GM18526 (cell line): ENCODE results near the gene FOXO6.

Source experiments
- POLR2A ChIP-seq: IDR thresholded peaks from 3 replicates; pipeline ENCODE4 v1.6.1; 2011; ENCODE audit not compliant: insufficient read length; ENCODE audit errors: extremely low read depth

FOXO6 gene

DNA sequence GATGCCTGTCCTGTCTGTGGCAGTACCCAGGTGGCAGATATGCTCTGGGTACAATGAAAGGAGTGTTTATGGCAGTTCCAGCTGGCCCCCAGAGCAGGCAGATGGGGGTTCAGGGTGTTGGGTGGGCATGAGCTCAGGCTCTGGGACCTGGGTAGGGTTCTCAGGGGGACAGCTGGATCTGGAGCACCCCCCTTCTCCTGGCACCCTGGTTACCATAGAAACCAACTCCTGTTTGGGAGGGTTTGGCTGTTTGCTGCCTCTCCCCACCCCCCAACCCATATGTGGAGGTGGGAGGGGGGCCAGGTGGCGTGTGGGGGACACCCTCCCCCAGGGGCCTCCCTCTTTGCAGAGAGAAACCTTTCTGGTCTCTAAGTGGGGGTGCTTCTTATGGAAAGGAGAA is 7.1 kb downstream of the FOXO6 start:
- no peak for TF ChIP-seq POLR2A

DNA sequence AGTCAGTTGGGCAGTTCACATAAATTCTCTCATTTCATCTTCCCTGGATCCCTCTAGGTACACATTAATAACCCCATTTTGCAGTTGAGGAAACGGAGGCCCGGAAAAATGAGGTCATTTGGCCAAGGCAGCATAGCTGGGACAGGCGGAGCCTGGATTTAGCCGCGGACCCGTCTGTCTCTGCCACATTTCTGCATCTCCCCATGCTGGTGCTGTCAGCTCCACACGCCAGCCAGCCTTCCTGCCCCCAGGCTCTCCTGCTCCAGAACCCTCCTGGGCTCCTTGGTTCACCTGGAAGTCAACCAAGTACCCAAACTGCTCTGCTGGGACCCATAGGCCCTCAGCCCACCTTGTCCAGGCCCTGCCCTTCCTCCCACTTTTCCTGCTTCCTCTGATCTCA is 7.6 kb downstream of the FOXO6 start:
- TF ChIP-seq POLR2A = no peak

DNA sequence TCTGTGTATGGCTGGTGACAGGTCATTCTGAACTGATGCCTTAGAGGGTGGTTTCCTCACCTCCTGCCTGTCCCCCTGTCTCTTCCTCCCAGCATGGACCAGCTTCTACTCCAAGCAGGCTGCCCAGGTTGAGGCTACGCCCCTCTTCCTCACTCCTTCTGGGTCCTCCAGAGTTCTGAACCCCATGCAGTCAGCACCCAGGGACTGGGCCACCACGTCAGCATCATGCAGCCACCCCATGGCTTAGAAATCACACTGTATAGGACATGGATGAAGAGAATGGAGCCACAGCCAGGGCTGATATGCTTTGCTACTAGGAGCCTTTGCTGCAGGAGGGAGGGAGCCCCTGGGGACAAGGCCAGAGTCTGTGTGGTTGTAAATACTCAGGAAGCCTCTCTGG is 8.3 kb downstream of the FOXO6 start:
- TF ChIP-seq POLR2A = no peak

DNA sequence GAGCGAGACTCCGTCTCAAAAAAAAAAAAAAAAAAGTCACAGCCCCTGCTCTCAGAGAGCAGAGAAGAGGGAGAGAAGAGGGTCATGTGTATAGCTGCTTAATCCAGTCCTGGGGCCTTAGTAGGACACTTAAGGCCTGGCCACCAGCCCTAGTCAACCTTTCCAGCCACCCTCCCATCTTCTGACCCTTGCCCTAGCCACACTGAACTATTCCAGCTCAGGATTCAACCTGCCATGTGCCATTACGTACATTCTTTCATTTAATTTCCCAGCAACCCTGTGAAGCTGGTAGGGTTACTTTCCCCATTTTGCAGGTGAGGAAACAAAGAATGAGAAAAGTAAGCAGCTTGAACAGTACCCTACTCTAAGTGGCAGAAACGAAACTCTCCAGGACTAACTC is 9.0 kb downstream of the FOXO6 start:
- no peak for TF ChIP-seq POLR2A

DNA sequence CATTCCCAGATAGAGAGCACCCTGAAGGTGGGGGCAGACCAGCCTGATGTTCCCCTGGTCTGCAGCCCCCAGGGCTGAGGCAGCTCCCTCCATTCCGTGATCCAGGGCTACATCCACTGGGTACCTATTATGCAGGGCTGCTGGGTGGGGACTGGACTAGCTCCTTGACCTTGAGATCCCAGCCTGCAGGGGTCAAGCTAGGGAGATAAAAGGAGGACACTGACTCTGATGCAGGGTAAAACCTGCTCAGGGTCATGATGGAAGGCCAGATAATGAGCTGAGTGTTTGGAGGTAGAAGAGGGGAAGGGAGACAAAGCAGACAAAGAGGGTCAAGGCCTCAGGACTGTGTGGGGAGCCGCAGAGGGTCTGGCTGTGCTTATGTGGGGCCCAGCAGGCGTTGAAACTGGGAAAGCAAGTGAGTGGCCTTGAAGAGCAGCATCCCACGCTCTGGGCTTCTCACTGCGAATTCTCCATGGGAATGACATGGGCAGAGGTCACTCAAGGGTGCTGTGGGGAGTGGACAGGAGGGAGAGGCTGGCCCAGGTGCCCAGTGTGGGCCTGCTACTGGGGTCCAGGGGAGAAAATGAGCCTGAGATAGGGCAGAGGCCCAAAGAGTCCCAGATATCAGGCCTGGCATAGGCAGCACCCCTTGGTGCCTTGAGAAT is 9.7 kb downstream of the FOXO6 start:
- no peak for TF ChIP-seq POLR2A

DNA sequence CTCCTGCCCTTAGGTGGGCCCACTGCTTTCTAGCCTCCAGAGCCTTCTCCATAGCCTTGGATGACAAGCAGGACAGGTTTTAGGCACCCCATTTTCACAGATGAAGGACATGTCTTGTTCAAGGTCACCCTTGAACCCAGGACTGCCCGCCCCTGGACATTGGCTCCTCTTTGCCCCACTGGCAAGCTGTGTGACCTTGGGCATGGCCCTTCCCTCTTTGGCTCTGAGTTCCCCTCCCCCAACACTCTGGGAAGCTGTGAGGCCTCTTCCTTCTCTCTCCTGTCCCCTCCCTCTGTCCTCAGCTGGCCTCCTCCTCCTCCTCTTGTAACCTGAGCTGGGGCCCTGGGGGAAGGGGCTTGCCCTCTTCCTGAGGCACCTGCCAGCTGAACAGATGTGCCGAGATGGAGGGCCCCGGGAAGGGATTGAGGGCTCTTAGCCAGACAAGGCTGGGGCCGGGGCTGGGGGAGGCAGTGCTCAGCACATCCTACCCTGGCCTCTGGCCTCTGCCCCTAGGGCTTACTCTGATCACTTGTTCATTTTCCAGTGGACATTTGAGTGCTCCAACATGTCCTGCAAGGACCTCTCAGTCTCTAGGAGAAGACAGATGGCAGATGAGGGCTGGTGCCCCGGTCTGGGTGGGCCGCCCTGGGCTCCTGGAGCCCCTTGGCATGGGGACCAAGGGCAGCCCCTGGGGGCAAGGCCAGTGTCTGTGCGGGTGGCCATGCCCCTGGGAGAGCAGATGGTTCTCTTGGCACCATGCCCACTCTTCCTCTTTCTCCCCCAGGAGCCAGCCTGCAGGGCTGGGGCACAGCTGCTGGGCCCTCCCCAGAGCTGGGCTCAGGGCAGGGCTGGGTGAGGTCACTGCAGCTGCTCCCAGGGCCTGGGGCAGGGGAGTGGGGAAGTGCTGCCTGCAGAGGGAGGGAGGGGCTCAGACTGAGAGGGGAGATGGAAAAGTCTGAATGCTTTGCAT is 10.7 kb downstream of the FOXO6 start:
- no peak for TF ChIP-seq POLR2A

DNA sequence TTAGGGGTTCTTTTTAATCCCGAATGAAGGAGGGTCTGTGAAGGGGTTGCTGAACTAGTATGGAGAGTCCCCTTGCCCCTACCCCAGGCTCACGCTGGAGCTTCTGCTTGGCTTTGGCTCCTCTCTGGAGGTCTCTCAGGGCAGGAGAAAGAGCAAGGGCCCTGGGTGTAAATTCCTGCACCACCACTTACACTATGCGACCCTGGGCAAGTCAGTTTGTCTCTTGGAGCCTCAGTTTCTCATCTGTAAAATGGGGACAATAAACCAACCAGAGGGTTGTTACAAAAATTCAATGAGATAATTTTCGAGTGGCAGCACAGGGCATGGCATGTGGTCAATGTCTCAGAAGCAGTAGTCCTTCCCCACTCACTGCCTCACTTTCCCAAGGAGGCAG is 11.4 kb downstream of the FOXO6 start:
- no peak for TF ChIP-seq POLR2A

DNA sequence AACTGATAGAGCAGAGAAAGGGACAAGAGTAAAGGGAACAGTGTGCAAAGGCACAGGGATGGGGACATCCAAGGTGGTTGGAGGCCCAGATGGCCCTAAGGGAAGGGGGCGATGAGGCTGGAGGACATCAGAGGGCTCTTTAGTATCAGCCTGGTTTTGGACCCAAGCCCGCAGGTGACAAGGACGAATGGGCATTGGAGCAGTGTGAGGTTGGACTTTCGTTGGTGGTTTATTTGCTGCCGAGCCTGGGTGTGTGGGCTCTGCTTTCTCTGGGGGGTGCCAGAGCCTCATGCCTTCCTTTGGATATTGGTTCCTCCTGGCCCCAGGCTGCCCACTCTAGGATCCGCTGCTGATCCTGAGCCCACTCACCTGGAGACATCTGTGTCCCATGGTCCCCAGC is 12.1 kb downstream of the FOXO6 start:
- no peak for TF ChIP-seq POLR2A

DNA sequence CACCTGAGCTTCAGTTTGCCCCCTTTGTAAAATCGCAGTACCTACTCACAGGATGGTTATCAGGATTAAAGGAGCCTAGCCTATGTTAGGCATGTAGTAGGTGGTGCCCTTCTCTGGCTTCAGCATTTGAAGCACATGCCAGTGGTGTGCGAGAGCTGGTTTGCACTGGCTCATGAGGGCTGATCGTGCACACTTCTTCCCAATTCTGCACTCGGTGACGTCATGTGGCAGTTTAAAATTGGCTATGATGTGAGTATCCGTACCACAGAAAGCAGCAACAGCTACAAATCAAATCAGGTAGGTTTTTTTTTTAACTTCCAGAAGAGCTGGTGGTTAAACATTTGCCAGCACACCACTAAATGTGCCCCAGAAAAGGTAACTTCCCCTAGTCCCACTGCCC is 13.5 kb downstream of the FOXO6 start:
- TF ChIP-seq POLR2A = no peak

DNA sequence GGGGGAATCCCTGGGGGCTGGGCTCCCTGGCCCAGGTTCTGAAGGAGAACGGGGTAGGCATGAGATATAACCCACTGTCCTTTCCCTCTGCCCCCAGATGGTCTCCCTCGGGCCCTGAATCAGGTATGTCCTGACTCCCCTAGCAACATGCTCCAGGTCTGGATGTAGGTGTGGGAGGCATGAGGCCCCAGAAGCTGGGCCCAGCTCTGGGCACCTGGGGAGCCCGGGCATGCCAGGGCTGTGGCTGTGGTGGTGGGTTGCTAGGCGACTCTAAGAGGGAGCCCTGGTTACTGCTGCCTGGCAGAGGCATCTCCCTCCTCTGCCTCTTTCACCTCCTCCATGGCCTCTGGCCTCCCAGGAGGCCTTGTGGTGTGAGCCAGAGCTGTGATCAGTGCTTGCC is 16.2 kb downstream of the FOXO6 start:
- no peak for TF ChIP-seq POLR2A

DNA sequence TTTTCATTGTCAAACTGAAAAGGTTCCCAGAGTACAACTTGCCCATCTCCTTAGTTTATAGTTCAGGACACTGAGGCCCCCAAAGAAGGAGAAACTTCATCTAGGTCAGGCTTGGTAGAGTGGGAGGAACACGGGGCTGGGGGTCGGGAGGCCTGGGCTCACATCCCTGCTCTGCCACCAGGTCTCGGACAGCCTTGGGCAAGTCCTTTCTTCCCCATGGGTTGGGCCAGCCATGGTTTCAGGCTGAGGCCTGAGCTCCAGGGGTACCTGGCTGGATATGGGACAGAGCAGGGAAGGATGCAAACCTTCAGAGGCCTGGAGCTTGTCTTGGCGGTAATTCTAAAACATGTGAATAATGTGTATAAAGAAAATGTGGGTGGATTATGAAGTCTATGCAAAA is 17.0 kb downstream of the FOXO6 start:
- no peak for TF ChIP-seq POLR2A

DNA sequence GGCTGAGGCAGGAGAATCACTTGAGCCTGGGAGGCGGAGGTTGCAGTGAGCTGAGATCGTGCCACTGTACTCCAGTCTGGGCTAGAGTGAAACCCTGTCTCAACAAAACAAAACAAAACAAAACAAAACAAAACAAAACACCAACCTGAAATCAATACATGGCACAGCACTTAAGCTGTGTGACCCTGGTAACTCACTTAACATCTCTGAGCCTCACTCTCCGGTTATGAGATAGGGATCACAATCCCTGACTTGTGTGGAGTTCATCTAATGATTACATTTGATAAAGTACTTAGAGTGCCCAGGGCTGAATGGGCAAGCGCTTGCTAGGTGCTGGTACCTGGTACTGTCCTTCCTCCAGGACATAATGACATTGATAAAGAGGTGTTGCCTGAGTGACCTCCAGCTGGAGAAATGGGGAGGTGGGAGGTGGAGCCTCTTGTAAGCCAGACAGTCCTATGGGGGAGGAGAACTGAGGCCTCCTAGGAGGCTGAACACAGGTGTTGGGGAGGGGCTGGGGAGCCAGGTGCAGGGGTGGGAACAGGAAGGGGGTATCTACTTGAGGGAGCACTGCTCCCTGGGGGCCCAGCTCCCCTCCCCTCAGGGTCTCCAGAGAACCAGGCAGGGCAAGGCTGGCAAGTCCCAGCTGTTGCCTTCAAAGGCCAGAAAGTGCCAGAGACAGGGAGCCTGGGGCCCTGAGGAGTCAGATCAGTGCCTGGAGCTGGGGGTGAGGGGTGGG is 17.9 kb downstream of the FOXO6 start:
- no peak for TF ChIP-seq POLR2A

DNA sequence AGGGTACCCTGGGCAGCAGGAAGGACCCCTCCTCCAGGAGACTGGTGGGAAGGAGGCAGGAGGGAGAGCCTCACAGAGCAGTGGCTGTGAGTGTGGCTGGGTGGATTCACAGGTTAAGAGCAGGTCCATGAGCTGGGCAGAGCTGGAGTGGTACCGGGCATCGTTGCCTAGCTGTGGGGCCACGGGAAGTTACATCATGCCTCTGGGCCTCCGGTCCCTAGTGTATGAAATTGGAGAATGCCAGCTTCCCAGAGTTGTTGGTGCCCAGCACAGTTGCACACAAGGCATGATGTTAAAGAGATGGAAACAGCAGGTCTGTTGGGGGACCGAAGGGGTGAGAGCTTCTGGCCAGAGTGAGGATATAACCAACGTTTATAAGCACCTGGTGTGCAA is 18.5 kb downstream of the FOXO6 start:
- TF ChIP-seq POLR2A = no peak

DNA sequence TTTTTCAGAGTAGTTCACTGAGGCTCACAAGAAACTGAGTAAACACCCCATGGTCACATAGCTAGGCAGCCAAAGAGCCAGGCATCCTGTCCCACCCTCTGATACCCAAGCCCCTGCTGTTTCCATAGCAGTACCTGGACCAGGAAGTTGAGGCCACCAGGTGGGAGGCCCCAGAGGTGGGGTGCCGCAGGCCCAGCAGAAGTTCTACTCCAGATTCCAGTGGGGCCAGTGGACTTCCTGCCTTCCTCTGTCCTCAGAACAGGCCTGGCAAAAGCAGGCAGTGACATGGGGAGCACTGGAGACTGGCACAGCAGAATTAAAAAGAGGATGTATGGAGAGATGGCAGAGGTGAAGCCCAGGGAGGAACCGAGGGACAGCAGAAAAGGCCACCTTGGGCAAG is 19.0 kb downstream of the FOXO6 start:
- no peak for TF ChIP-seq POLR2A

DNA sequence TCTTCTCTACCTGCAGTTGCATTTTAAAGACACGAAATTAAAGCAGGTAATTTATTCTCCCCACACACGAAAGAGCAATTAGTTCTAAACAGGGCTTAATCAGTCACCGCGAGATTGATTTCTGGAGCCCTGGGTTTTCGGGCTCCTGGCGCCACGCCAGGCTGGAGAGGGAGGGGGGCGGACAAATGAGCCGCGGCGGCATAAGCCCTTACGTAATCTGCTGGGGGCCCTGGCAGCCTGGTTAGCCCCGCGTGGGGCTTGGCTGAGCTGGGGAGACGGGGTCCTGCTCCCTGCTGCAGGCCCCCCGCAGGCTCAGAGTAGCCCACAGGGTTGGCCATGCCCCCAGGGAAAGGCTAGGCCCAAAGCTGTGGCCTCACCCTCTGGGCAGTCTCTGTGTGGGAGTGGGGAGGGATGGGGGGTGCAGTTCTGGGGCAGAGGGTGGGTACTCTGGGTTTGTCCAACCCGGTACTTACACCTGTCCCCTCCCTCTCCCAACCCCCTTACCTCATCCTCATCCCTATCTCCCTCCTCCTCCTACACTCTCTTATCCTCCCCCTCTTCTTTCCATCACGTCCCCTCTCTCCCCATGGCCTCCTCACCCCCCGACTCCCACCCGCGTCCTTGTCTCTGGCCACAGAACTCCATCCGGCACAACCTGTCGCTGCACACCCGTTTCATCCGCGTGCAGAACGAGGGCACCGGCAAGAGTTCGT is 19.9 kb downstream of the FOXO6 start:
- no peak for TF ChIP-seq POLR2A
